GM23338 (cell line): ENCODE results near the gene IL20RB. TPM values are rescaled to one million over a fixed set of nuclear protein-coding genes. Genes with fewer than 3 reads are reported as not detected.

ENCODE experiments used
- ATAC-seq: fragments of 200-7000 bp; cut with Tn5 transposase; 3 replicates; pipeline ENCODE4 v1.9.1; 2020
- DNase-seq: peaks from one replicate; pipeline ENCODE4 v3.0.0-alpha.2; 2015; ENCODE audit warnings: low spot score
- H2AFZ ChIP-seq: fragments of 200-600 bp; sonication (generic); 2 replicates; pipeline ENCODE4 v1.8.0; 2016; ENCODE audit warnings: antibody characterized with exemption, mild to moderate bottlenecking, moderate library complexity
- H3F3A ChIP-seq: fragments of 200-600 bp; sonication (generic); replicated peaks from 2 replicates; pipeline ENCODE4 v1.8.0; 2017; ENCODE audit warnings: antibody characterized with exemption, mixed run types, low read depth
- H3K27ac ChIP-seq: fragments of 200-600 bp; sonication (generic); 2 replicates; pipeline ENCODE4 v1.6.1; 2016; ENCODE audit warnings: low read depth
- H3K27me3 ChIP-seq: fragments of 200-600 bp; sonication (generic); 2 replicates; pipeline ENCODE4 v1.8.0; 2016; ENCODE audit warnings: mild to moderate bottlenecking, mixed run types, moderate library complexity; ENCODE audit not compliant: insufficient read depth
- H3K36me3 ChIP-seq: fragments of 200-600 bp; sonication (generic); 2 replicates; pipeline ENCODE4 v1.8.0; 2016; ENCODE audit warnings: mild to moderate bottlenecking; ENCODE audit not compliant: insufficient read depth
- H3K4me1 ChIP-seq: fragments of 200-600 bp; sonication (generic); 2 replicates; pipeline ENCODE4 v1.8.0; 2016; ENCODE audit warnings: mild to moderate bottlenecking, moderate library complexity; ENCODE audit not compliant: insufficient read depth
- H3K4me2 ChIP-seq: fragments of 200-600 bp; sonication (generic); 2 replicates; pipeline ENCODE4 v1.7.1; 2017; ENCODE audit warnings: mixed run types
- H3K4me3 ChIP-seq: fragments of 200-600 bp; sonication (generic); 2 replicates; pipeline ENCODE4 v1.6.1; 2016; ENCODE audit warnings: mixed run types
- H3K79me2 ChIP-seq: fragments of 200-600 bp; sonication (generic); replicated peaks from 2 replicates; pipeline ENCODE4 v1.8.0; 2017; ENCODE audit warnings: mild to moderate bottlenecking; ENCODE audit not compliant: insufficient read depth
- H3K9me2 ChIP-seq: fragments of 200-600 bp; sonication (generic); 2 replicates; pipeline ENCODE4 v1.8.0; 2017; ENCODE audit not compliant: insufficient read depth
- H4K20me1 ChIP-seq: fragments of 200-600 bp; sonication (generic); replicated peaks from 2 replicates; pipeline ENCODE4 v1.8.0; 2017; ENCODE audit warnings: mild to moderate bottlenecking; ENCODE audit not compliant: insufficient read depth
- H3K27ac Mint-ChIP-seq: 2 replicates; pipeline ENCODE4 v1.8.0; 2020; ENCODE audit warnings: inconsistent platforms, mild to moderate bottlenecking, moderate library complexity, mixed read lengths
- H3K27me3 Mint-ChIP-seq: 3 replicates; pipeline ENCODE4 v1.8.0; 2022; ENCODE audit warnings: low read depth, mild to moderate bottlenecking, moderate library complexity, mixed read lengths, inconsistent platforms; ENCODE audit not compliant: insufficient read depth, poor library complexity
- H3K36me3 Mint-ChIP-seq: 3 replicates; pipeline ENCODE4 v1.8.0; 2021; ENCODE audit warnings: low read depth, mild to moderate bottlenecking, inconsistent platforms, moderate library complexity, mixed read lengths
- H3K4me1 Mint-ChIP-seq: 3 replicates; pipeline ENCODE4 v1.8.0; 2020; ENCODE audit warnings: mild to moderate bottlenecking, inconsistent platforms, mixed read lengths
- H3K4me3 Mint-ChIP-seq: 3 replicates; pipeline ENCODE4 v1.8.0; 2021; ENCODE audit warnings: moderate library complexity, mild to moderate bottlenecking, inconsistent platforms, mixed read lengths
- H3K9me3 Mint-ChIP-seq: 3 replicates; pipeline ENCODE4 v1.8.0; 2020; ENCODE audit warnings: moderate library complexity, mild to moderate bottlenecking, inconsistent platforms, mixed read lengths
- CTCF ChIP-seq, 2 experiments: fragments of 200-600 bp in 1 of 2; sonication (generic) in 1 of 2; conservative IDR thresholded peaks; 2 replicates each; pipeline versions ENCODE4 v1.5.1 to v1.6.1; 2016 to 2017; ENCODE audit warnings: antibody characterized with exemption in 2 of 2, low read depth in 2 of 2, mild to moderate bottlenecking in 2 of 2, moderate library complexity in 1 of 2
- ETS1 ChIP-seq: IDR thresholded peaks from 2 replicates; pipeline ENCODE4 v1.6.1; 2016; ENCODE audit warnings: antibody characterized with exemption
- EZH2phosphoT487 ChIP-seq: fragments of 200-600 bp; sonication (generic); IDR thresholded peaks from one replicate; pipeline ENCODE4 v1.8.1; 2018; ENCODE audit warnings: antibody characterized with exemption; ENCODE audit not compliant: unreplicated experiment
- JUNB ChIP-seq: IDR thresholded peaks from one replicate; pipeline ENCODE4 v1.6.1; 2016; ENCODE audit warnings: antibody characterized with exemption; ENCODE audit not compliant: unreplicated experiment
- NANOG ChIP-seq: IDR thresholded peaks from 2 replicates; pipeline ENCODE4 v1.6.1; 2016; ENCODE audit warnings: antibody characterized with exemption, borderline replicate concordance
- POLR2AphosphoS5 ChIP-seq: IDR thresholded peaks from 2 replicates; pipeline ENCODE4 v1.6.1; 2016; ENCODE audit warnings: antibody characterized with exemption, low read depth
- STAT1 ChIP-seq: IDR thresholded peaks from one replicate; pipeline ENCODE4 v1.6.1; 2016; ENCODE audit warnings: antibody characterized with exemption; ENCODE audit not compliant: unreplicated experiment
- ZNF114 ChIP-seq: fragments of 250-450 bp; sonication (Bioruptor Pico); IDR thresholded peaks from 2 replicates; pipeline ENCODE4 v1.5.0; 2020; ENCODE audit warnings: mild to moderate bottlenecking, moderate library complexity
- ZNF331 ChIP-seq: fragments of 250-450 bp; sonication (Bioruptor Pico); IDR thresholded peaks from 2 replicates; pipeline ENCODE4 v1.5.0; 2020; ENCODE audit warnings: low read depth, mild to moderate bottlenecking, moderate library complexity
- ZNF462 ChIP-seq: fragments of 250-450 bp; sonication (Bioruptor Pico); IDR thresholded peaks from 2 replicates; pipeline ENCODE4 v1.5.0; 2020; ENCODE audit warnings: mild to moderate bottlenecking, moderate library complexity
- polyA plus RNA-seq: library from polyadenylated mRNA; unstranded; fragments of >200 nt; fragmentation: Nextera tagmentation; extraction: Ambion mirVana; gene quantifications from 2 replicates; pipeline ENCODE4 v1.2.1, GENCODE V29; 2016
- total RNA-seq: library from RNA; depleted of rRNA; stranded (reverse); fragments of >200 nt; shearing (Covaris generic); gene quantifications from 2 replicates; pipeline ENCODE4 v1.2.3, GENCODE V29; 2014

The IL20RB gene
- total and polyA plus RNA-seq, 2 experiments from 2014 or later, result 1.7 to 4.6 TPM

GRCh38 chr3:137012097-137012501 lies 54.3 kb downstream of the IL20RB start:
- DNase-seq (no peak), ATAC-seq (no peak)
- no peak for TF ChIP-seq CTCF (conservative IDR thresholded peaks at IDR 0.05; ENCODE audit: low read depth in 2 of 2)
- no peak for TF ChIP-seq JUNB
- TF ChIP-seq ETS1, result no peak
- no peak for TF ChIP-seq ZNF462 (CRISPR knock-in tag)
- TF ChIP-seq EZH2phosphoT487, result no peak
- TF ChIP-seq POLR2AphosphoS5, result no peak
- no peak for TF ChIP-seq STAT1
- TF ChIP-seq ZNF114 (CRISPR knock-in tag), result no peak
- TF ChIP-seq ZNF331 (CRISPR knock-in tag), result no peak
- TF ChIP-seq NANOG, result no peak
- Mint-ChIP-seq H3K27me3 (peaks cover 7% of the 10 kb centered on the region), H3K36me3 (no peaks in the 10 kb centered on the region), H3K9me3 (no peaks in the 10 kb centered on the region), H3K4me3 (no peak overlapping the region), H3K4me1 (peaks cover 8% of the 10 kb centered on the region), H3K27ac (no peak overlapping the region)
- Histone ChIP-seq H3F3A (no peaks in the 10 kb centered on the region), H3K4me3 (no peak overlapping the region), H2AFZ (no peak overlapping the region), H3K9me2 (no peaks in the 10 kb centered on the region), H3K4me1 (no peaks in the 10 kb centered on the region), H3K27ac (no peak overlapping the region), H4K20me1 (no peaks in the 10 kb centered on the region), H3K79me2 (no peaks in the 10 kb centered on the region), H3K4me2 (no peak overlapping the region), H3K36me3 (no peaks in the 10 kb centered on the region), H3K27me3 (no peaks in the 10 kb centered on the region)
